Thyroid gland (tissue), 4 donors: ENCODE measurements around the gene DIS3L2.
"Not testable (repeated sequence)": the region's sequence is repeated elsewhere in the genome, so short reads cannot be mapped to it uniquely, and the experiment has no call there.

ENCODE experiments used
- CTCF ChIP-seq, 6 experiments: fragments of 200-600 bp in 3 of 6; fragments of 450-650 bp in 3 of 6; sonication (generic) in 3 of 6; IDR thresholded peaks; one replicate each; pipeline ENCODE4 v1.5.1; 2016 to 2019; ENCODE audit warnings: antibody characterized with exemption in 6 of 6, mild to moderate bottlenecking in 2 of 6, inconsistent platforms in 1 of 6, moderate library complexity in 1 of 6
- POLR2A ChIP-seq, 2 donors: fragments of 450-650 bp; IDR thresholded peaks; one replicate each; pipeline ENCODE4 v1.6.1; 2017; ENCODE audit warnings: antibody characterized with exemption in 2 of 2, mild to moderate bottlenecking in 2 of 2, moderate library complexity in 1 of 2

- not testable (repeated sequence) for TF ChIP-seq CTCF, POLR2A (IDR thresholded peaks at IDR 0.05)
These were observed 215.1 kb downstream of the DIS3L2 start for GRCh38 chr2:232176587-232176986.
